Cortex of kidney (tissue), 1 donor: Measurements from ENCODE around the gene CMTM7.

Experiments
- DNase-seq: peaks from one replicate; lab custom pipeline; 2025; lab: John Stamatoyannopoulos, UW

Gene CMTM7, protein sequence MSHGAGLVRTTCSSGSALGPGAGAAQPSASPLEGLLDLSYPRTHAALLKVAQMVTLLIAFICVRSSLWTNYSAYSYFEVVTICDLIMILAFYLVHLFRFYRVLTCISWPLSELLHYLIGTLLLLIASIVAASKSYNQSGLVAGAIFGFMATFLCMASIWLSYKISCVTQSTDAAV

DNA sequence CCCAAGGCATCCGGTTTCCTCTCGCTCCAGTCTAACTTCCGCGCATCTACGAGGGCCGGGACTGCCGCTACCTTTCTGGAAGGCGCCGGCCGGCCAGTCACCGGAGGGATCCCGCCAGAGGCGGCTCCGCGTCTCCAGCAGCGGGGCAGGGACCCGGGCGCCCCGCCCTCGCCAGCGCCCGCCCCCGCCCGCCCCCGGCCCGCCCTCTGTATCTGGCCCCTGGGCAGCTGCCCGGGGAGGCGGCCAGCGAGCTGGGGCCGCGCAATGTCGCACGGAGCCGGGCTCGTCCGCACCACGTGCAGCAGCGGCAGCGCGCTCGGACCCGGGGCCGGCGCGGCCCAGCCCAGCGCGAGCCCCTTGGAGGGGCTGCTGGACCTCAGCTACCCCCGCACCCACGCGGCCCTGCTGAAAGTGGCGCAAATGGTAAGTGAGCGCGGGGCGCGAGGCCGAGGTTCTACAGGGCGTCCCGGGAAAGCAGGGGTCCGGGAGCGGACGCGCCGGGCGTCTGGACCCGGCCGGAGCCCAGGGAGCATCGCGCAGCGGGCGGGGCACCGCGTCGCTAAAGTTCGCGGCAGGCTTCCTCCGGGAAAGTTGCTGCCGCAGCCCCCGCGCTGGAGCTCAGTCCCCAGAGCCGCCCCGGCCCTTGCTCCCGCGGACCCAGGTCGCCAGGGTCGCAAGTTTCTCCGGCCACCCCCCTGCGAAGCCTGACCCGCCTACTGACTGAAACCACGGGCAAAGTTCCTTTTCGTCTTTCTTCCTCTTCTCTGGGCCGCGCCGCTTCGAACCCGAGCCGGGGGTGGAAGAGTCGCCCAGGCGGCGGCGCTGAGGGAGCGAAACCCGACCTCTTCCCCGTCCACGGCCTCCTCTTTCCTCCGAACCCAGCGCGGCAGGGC lies at the start of gene CMTM7:
TSS of gene CMTM7 (plus strand) at position 211 of the 893 bp plus-strand sequence. CDS start at position 265, 54 bp downstream.
- peak; percentile 21 for DNase-seq

DNA sequence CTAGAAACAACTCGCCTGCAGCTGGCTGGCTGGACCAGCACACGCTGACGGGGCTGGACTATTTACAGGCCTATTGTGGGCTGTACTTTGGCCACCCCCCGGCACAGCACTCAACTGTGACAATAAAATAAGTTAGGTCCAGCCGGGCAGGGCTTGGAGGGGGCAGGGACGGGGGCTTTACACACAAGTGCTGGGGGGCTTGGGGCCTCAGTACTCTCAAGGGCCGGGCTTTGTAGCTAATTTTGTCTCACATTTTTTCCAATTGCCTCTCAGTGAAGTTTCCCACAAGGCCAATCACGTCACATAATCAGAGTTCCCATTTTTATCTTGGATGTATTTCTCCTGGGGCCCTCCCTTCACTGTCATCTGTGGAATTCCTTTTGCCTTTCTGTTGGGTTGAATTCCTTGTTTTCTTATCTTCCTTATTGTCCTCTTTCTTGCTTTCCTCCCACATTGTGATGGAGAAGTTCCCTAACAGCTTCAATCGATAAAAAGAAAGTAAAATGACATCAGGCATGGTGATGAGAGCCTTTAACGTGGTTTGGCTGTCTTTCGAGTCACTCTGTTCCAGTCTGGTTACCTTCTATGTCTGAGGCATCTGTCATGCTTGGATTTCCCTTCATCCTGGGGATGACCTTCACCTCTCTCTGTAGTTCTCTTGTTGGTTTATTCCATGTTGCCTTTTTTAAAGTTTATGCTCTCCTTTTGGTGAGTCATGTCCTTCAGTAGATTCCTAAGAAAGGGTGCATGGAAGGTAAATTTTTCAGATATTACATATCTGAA lies 44.1 kb upstream of the CMTM7 start:
- no peak for DNase-seq

DNA sequence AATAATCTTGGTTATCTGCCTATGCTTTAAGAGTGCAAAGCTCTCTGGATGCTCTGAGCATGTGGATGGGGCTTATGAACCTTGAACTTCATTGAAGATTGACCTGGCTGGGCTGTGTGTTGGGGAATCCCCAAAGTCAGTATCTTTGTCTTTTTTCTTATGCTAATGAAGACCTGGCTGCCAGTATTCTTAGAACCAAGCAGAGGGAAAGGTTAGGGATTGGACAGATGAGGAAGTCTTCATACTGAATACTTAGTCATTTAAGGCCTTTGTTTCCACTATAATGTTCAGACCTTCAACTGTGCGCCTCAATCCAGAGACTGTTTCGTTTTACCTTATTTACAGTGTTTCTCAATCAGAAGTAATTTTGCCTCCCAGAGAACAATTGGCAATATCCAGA lies 42.5 kb upstream of the CMTM7 start:
- DNase-seq, result no peak

DNA sequence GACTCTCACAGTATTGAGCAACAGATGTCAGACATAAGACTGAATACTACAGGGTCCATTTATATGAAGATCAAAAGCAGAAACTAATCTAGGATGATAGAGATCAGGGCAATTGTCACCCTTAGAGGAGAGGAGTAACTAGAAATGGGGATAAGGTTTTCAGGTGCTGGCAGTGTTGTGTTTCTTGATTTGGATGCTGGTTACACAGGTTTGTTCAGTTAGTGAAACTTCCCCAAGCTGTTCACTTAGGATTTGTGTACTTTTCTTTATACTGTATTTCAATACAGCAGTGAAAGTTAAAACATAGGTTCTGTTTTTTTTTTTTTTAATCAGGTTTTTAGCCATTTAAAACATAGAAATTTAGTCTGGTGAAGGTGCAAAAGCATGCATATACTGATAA lies 39.1 kb upstream of the CMTM7 start:
- DNase-seq, result no peak

DNA sequence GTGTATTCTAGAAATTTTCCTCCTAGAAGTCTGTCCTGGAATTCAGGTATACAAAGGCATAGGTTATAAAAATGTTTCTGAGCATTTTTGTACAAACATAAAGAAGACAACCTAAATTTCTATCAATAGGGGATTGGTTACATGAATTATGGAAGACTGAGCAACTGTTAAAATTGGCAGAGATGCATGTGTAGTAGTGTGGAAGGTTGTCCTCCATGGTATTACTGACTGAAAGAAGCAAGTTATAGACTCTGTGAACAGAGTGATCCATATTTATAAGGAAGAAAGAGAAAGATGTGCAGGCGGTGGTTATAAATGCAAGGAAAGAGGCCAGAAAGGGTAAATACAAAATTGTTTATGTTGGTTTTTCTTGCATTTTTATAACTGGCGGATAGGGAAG lies 38.3 kb upstream of the CMTM7 start:
- no peak for DNase-seq

DNA sequence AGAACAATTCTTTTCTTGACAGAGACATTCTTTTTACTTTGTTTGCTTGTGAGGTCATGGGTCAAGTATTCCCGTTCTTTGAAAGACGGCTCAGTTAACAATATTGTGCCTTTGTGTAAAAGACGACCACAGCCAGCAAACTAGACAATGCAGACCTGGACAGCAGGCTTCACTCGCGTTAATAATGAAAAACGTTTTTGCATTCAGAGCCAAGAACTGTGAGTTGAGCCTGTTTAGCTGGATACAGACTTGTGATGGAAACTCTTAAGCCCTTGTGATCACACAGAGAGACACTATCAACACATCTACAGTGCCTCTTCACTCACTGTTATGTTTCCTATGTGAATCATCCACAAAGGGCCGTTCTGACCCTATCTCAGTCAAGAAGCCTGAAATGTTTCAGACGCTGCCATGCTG lies 37.3 kb upstream of the CMTM7 start:
- DNase-seq, result no peak

DNA sequence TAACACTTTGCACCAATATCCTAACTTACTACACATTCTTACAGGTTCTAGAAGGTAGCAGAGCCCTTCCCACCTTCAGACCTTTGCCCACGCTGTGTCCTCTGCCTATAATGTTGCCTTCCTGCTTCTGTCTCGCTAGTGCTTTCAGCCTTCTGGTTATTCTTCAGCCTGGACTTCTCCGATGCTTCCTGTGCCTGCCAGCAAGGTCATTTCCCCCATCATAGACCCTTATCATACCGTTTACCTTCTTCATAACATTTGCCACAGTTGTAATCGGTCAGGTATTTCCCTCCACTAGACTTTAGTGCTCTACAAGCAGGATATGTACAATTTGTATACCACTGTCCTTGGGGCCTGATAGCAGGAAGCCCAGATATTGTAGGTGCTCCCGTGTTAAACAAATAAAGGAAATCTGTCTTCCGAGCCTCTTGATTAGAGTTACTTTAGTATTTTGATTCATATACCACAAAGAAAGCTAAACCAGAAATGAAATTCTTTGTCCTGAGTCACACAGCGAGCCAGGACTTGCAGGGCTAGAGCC lies 35.8 kb upstream of the CMTM7 start:
- DNase-seq, result no peak

DNA sequence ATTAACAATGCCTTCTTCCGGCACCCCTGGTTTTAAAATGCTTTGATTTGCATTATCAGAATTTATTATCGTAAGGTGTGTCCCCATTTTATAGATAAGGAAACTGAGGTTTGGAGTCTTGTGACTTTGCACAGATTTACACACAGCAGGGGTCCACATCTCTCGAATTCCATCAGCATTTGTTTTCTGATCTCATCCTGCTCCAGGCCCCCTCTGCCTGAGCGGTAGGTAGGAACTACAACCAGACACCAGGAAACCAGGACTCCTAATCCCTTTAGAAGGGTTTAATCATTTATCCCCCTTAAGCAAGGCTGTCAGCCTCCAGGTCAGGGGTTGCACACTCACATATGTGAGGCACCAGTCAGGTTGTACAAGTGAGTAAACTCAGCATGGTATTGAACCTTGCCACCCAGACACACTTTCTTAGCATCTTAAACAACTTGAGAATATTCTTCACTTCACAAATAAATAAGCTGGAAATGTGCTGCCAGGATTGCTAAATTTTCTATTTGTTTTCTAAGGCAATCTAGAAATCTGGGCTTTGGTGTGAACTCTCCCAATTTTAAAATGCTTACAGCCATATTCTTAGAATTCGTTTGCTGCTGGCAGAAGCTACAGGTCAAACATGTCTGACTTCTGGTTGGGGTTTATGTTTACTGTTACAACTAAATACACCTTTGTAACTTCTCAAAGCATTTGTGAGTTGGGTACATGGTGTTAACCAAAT lies 31.7 kb upstream of the CMTM7 start:
- DNase-seq, result no peak

DNA sequence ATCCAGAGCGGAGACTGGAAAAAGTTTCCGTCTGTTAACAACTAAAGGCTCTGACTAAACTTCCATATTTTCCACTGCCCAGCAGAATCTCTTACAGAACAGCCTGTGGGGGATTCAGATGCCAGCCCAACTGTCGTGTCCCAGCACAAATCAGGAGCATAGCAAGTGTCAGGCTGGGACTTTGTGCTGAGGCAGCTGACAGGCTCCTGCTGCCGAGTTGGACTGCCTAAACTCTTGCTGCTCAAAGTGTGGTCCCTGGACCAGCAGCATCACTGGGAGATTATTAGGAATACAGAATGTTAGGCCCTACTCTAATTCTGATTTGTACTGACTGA lies 31.2 kb upstream of the CMTM7 start:
- no peak for DNase-seq

DNA sequence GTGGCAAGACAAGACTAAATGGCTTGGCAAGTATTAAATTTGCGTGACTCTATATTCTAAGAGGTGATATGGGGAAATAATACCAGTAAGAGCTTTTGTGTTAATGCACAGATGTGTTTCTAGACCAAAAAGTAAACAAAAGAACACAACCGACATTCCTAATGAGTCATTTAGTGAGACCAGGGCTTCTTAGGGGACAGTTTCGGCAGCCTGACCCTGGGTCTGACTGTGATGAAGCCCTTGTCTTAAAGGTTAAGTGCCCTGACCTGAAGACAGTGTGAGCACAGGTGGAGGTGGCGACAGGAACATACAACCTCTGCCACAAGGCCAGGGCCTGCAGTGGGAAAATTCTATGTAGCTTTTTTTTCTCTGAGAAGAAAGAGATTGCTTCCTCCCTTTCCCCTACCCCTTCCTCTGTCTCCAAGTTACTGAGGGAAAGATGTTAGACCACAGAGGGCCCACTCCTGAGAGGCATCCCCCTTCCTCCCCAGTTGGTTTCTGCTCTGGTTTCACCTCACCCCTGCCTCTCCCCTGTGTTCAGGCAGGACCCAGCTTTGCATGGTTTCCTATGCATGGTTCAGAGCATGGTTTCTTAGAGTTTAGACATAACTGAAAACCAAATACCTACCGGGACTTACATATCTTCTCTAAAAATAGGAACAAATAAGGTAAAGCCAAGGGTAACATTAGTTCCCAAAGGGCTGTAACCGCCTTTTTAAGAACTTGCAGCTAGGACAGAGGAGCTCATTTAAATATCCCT lies 24.8 kb upstream of the CMTM7 start:
- no peak for DNase-seq

DNA sequence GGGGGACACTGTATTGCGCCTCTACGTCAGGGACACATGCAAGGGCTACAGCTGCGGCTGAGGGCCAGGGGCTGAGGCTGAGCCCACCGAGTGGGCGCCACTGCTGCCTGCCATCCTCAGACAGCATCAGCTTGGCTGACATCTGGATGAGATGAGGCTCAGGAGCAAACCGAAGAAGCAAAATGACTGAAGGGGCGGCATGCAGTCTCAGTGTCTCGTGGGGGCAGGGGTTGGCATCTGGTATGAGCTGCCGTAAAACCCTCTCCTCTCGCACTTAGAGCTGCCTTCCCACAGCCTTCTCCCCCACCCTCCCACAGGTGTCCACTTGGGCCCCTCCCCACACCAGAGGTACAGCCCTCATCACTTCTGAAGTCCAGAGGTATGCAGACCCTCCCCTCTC lies 24.2 kb upstream of the CMTM7 start:
- no peak for DNase-seq

DNA sequence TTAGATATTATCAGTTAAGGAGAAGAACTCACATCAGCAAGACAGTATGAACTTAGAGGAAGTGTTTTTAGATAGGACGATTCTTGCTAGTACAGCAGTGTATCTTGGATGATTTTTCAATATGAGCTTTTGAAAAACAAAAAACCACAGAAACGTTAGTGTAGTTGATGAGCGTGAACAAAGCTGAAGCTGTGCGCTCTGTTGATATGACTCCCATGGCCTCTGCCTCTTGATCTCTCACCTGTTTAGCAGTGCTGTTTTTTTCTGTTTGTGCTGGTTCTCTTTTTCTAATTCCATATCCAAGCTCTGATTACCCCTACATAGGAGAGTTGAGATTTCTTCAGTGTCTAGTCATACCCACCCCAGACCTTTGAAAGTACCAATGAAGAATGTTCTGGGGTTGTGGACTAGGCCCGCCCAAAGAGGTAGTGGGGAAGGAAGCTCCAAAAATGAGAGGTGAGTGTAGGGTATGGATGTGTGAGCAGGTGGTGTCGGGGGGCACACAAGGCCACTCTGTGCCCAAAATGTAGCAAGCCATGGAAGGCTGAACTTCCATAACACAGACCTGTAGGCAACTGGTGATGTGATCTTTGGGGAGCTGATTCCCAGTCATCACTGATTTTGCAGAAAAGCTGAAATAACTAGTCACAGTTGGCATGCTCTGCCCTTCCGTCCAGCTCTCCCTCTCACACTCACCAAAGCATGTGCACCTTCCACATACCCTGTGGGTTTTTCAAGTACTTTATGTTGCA lies 20.0 kb upstream of the CMTM7 start:
- DNase-seq, result no peak

DNA sequence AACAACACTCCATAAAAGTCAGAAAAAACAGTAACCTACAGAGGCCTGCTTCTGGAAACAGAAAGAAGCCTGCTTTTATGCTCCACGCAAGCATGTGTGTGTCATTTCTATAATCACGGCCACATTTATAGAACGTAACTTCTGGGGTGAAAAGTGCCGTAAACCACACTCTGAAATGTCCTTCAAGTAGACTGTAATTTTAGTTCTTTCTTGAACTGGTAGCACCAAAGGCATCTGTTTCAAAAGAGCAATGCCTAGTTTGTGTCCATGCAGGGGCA lies 19.5 kb upstream of the CMTM7 start:
- no peak for DNase-seq

DNA sequence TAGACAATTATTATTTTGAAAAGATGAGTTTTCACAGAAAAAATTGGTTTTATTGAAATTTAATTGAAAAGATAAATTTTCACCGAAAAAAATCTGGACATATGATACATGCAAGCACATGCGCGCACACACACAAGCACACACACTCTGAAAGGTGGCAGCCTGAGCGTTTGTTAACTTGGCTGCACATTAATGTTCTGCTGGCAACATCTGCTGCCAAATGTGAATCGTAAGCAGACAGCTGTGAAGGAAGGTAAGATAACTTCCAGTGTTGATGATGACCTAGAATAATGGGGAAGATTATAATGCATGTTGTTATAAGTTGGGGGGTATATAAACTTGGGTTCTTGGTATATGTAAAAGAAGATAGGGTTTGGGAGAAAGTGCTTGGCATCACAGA lies 18.4 kb upstream of the CMTM7 start:
- DNase-seq, result no peak

DNA sequence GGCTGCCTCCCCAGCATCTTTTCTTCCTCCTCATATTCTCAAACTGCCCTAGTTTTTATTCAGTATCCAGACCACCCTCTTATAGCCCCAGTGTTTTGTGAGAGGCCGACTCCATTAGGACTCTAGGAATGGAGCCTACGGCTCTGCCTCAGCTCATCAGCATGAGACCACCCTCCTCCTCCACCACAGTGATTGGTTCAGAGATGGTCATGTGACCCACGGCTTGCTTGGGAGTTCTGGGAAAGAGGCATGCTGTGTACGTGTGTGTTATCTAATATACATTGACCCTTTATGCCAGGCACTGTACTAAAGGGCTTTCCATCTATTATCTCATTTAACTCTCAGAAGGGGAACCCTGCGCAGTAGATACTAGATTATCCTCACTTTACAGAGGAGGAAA lies 17.8 kb upstream of the CMTM7 start:
- no peak for DNase-seq

DNA sequence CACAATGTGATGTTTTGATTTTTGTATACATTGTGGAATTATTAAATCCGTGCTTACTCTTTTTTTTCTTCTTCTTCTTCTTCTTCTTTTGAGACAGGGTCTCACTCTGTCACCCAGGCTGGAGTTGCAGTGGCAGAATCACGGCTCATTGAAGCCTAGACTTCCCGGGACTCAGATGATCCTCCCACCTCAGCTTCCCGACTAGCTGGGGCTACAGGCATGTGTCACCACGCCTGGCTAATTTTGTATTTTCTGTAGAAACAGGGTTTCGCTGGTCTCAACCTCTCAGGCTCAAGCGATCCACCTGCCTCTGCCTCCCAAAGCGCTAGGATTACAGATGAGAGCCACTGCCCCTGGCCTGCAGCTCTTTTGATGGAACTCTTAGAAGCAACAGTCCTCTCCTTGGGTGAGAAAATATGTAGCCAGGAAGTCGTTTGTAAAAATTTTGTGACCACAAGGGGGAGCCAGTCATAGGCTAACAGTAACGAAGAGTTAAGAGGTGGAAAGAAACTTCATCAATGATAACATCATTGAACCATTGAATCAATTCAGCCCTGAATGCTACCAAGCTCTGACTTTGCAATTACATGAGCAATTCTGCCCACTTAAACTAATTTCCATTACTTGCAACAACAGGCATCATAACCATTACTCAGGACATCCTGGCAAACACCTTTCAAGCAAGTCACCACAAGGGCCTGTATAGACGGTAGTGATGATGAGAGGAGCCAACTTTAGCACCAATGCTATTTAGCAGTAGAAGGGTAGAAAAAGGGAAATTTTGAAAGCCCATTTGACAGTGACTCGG lies 16.7 kb upstream of the CMTM7 start:
- no peak for DNase-seq

DNA sequence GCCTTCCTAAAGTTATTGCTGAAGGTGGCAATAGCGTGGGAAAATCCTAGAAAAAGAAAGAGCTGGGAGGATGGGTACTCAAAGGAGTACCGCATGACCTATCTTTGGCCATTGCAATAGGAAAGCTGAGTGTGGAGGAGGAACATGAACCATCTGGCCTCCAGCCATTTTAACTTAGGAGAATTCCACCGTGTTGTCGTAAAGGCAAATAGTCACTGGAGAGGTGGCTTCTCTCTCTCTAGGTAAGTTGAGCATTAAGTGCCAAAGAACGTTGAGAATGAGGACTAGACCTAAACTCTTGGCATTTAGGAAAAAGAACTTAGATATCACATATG lies 16.1 kb upstream of the CMTM7 start:
- DNase-seq, result no peak

DNA sequence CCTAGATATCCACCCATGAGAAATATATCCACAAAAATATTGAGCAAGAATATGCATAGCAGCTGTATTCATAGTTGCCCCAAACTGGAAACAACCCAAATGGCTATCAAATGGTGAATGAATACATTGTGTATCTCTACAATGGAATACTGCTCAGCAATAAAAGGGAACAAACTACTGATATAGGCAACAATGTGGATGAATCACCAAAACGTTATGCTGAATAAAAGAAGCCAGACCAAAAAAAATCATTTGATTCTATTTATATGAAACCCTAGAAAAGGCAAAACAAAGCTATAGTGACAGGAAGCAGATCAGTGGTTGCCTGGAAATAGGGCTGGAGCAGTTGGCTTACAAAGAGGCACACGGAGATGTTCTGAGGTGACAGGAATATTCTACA lies 15.5 kb upstream of the CMTM7 start:
- DNase-seq, result no peak

DNA sequence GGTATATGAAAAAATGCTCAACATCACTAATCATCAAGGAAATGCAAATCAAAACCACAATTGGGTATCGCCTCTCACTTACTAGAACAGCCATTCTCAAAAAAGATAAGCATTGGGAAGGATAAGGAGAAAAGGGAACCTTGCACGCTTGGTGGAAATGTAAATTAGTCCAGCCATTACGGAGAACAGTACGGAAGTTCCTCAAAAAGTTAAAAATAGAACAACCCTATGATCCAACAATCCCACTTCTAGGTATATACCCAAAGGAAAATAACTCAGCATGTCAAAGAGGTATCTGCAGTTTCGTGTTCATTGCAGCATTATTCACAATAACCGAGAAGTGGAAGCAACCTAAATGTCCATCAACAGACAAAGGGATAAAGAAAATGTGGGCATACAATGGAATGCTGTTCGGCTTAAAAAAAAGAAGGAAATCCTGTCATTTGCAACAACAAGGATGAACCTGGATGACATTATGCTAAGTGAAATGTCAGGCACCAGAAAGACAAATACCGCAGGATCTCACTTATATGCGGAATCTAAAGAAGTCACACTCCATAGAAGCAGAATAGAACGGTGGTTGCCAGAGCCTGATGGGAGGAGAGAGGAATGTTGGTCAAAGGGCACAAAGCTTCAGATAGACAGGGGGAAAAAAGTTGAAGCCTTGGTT lies 11.7 kb upstream of the CMTM7 start:
- no peak for DNase-seq

DNA sequence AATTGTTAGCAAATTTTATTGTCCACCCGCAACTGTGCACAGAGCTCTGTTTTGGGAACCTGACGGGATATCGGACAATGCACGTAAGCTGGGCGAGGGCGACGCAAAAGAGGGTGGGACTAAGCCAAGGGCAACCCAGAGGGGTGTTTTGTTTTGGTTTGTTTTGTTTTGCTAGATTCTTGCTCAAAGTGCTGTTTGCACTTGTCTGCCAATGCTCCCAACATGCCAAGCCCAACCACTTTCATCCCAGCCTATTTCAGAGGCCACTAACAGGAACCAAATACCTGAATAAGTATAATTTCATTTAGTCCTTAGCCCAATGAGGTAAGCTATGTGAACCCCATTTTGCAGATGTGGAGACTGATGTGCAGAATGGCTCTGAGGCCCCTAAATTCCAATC lies 9.7 kb upstream of the CMTM7 start:
- no peak for DNase-seq
